Astrocyte of the spinal cord (primary cell): ENCODE data around the gene TOR3A.

ENCODE experiments used
- DNase-seq: peaks from one replicate; pipeline ENCODE4 v3.0.0; 2011; ENCODE audit warnings: low read depth, low spot score
- H3K4me3 ChIP-seq: 2 replicates; pipeline ENCODE4 v1.5.1; 2011; ENCODE audit warnings: low read depth, mild to moderate bottlenecking, low read length, moderate library complexity
- in situ Hi-C: cut with HindIII; loops from 2 replicates; pipeline ENCODE4 v1.10.0; 2017; ENCODE audit warnings: low sequenced_read_pairs
- TF ChIP-seq, protein P1 (sequence below): IDR thresholded peaks from 2 replicates; pipeline ENCODE4 v1.5.1; 2012; ENCODE audit warnings: low read depth, mild to moderate bottlenecking, low read length, inconsistent platforms

The TOR3A gene

GRCh38 chr1:179042700-179043099 is 39.2 kb upstream of the TOR3A start:
- in situ Hi-C loops, result no loop called here
- no peak for DNase-seq
- H3K4me3 ChIP-seq, result no peak overlapping the region
- TF ChIP-seq, protein P1, sequence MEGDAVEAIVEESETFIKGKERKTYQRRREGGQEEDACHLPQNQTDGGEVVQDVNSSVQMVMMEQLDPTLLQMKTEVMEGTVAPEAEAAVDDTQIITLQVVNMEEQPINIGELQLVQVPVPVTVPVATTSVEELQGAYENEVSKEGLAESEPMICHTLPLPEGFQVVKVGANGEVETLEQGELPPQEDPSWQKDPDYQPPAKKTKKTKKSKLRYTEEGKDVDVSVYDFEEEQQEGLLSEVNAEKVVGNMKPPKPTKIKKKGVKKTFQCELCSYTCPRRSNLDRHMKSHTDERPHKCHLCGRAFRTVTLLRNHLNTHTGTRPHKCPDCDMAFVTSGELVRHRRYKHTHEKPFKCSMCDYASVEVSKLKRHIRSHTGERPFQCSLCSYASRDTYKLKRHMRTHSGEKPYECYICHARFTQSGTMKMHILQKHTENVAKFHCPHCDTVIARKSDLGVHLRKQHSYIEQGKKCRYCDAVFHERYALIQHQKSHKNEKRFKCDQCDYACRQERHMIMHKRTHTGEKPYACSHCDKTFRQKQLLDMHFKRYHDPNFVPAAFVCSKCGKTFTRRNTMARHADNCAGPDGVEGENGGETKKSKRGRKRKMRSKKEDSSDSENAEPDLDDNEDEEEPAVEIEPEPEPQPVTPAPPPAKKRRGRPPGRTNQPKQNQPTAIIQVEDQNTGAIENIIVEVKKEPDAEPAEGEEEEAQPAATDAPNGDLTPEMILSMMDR, result no peak

- DNase-seq, result no peak
- in situ Hi-C loops, result no loop called here
- no peak overlapping the region for H3K4me3 ChIP-seq
- TF ChIP-seq, protein P1, result no peak
Observed at GRCh38 chr1:179043266-179043665, 38.6 kb upstream of the TOR3A start.

DNA sequence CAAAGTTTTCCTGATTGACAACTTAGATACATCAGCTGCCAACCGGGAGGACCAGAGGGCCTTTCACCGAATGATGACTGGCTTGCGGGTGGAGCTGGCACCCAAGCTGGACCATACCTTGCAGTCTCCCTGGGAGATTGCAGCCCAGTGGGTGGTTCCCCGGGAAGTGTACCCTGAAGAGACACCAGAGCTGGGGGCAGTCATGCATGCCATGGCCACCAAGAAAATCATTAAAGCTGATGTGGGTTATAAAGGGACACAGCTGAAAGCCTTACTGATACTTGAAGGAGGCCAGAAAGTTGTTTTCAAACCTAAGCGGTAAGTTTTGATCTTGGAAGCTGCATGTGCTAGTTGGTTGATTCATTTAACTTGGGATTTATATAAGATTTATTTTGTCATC is 38.0 kb upstream of the TOR3A start:
- H3K4me3 ChIP-seq, result no peak overlapping the region
- in situ Hi-C loops, result no loop called here
- TF ChIP-seq, protein P1, result no peak
- no peak for DNase-seq

DNA sequence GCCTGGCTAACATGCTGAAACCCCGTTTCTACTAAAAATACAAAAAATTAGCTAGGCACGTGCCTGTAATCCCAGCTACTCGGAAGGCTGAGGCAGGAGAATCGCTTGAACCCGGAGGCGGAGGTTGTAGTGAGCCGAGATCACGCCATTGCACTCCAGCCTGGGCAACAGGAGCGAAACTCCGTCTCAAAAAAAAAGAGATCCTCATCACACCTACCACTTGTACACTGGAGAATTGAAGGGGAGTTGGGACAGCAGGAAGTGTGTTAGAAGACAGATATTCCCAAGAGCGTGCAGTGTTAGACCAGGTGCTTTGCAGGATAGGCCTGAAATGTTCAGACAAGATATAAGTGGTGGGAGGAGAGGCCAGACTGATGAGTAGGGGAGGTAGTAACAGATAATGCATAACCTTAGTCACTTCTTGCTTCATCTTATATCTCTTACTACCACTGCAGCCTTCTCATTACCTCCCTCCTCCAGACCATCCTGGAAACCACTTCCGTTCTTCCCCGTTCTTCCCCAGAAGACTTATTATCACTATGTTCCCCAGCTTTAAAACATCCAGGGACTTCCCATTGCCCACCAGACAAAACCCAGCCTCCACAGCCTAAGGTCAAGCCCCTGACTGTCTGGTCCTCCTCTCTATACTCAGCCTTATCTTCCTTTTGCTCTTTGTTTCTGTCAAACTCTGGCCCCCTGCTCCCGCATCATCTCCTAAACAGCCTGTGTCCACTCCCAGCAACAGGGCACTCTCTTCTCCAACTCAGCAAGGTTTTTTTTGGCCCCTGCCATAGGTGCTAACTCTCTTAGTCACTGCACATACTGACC is 34.8 kb upstream of the TOR3A start:
- TF ChIP-seq, protein P1, result no peak
- H3K4me3 ChIP-seq, result no peak overlapping the region
- DNase-seq, result no peak
- in situ Hi-C loops, result no loop called here

DNA sequence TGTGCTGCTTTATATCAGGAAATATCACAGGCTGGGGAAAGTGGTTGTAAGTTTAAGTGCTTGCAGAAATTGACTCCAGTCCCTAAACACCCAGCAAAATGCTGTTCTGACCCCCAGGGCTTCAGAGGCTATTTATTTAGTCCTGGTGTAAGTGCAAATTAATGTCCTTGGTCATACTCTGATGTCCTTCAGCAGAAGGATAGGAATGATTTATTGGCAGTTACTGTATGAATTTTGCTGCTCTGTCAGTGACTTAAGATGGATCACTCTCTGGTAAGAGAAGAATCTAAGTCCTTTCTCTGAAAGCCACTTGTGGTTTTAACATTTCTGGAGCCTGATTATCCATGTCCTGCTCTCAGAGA is 34.3 kb upstream of the TOR3A start:
- in situ Hi-C loops, result no loop called here
- no peak overlapping the region for H3K4me3 ChIP-seq
- TF ChIP-seq, protein P1, result no peak
- peak; percentile 36 for DNase-seq

- in situ Hi-C loops, result no loop called here
Observed at GRCh38 chr1:179048339-179049124, 33.3 kb upstream of the TOR3A start.

More at GRCh38 chr1:179048339-179049124, 33.3 kb upstream of the TOR3A start:
- no peak for DNase-seq
- TF ChIP-seq, protein P1, result no peak
- H3K4me3 ChIP-seq, result no peak overlapping the region
